ENCODE measurements around the gene C16orf46. TPM values are rescaled to one million over a fixed set of nuclear protein-coding genes. Genes with fewer than 3 reads are reported as not detected.
A peak's percentile ranks its signal among the peaks of the same experiment; 100 is the strongest.

The C16orf46 gene
- total and polyA plus RNA-seq, 2 of the 13 experiments (the other 11 are each of a cell fraction or from before 2014, with no cell fraction given), result 0.38 to 0.55 TPM

GRCh38 chr16:81123092-81123852, 46.2 kb upstream of the C16orf46 start (continued):
- TF ChIP-seq KAT8 (CRISPR knock-in tag; IDR thresholded peaks at IDR 0.05) (no peak), HMG20A (CRISPR knock-in tag; IDR thresholded peaks at IDR 0.05; ENCODE audit: borderline replicate concordance) (peak; percentile 53; the same call in 1 of the 2 replicates), RXRB (CRISPR knock-in tag; IDR thresholded peaks at IDR 0.05; ENCODE audit: borderline replicate concordance) (0 out of 2 replicates have a peak, but pooled peaks have one; percentile 29), CEBPB (IDR thresholded peaks at IDR 0.05; ENCODE audit: borderline replicate concordance, low read depth, low read length) (peak; percentile 99), ZBTB25 (CRISPR knock-in tag; IDR thresholded peaks at IDR 0.05) (peak; percentile 47; the same call in 1 of the 2 replicates), ZNF652 (CRISPR knock-in tag; IDR thresholded peaks at IDR 0.05; ENCODE audit: borderline replicate concordance, low read depth) (peak; percentile 73), ATF4 (CRISPR knock-in tag; IDR thresholded peaks at IDR 0.05) (peak in 1 of 2 experiments; percentile 96; a peak in 3 of 4 replicates), ISL2 (CRISPR knock-in tag; IDR thresholded peaks at IDR 0.05) (no peak), SOX5 (CRISPR knock-in tag; IDR thresholded peaks at IDR 0.05; ENCODE audit: borderline replicate concordance) (0 out of 2 replicates have a peak, but pooled peaks have one; percentile 9), ZMYM3 (CRISPR knock-in tag; IDR thresholded peaks at IDR 0.05) (no peak), GABPA (IDR thresholded peaks at IDR 0.05; ENCODE audit: low read depth, low read length) (no peak), GABPA (CRISPR knock-in tag; IDR thresholded peaks at IDR 0.05; ENCODE audit: low read depth) (no peak), MIER2 (CRISPR knock-in tag; IDR thresholded peaks at IDR 0.05) (no peak), POGK (CRISPR knock-in tag; conservative IDR thresholded peaks at IDR 0.05) (no peak), SMC3 (IDR thresholded peaks at IDR 0.05; ENCODE audit: low read length) (peak; percentile 29; the same call in 1 of the 2 replicates), RCOR2 (CRISPR knock-in tag; IDR thresholded peaks at IDR 0.05) (0 out of 2 replicates have a peak, but pooled peaks have one; percentile 17), TOPORS (CRISPR knock-in tag; IDR thresholded peaks at IDR 0.05) (no peak), MXD1 (CRISPR knock-in tag; IDR thresholded peaks at IDR 0.05) (0 out of 2 replicates have a peak, but pooled peaks have one; percentile 48), RFX5 (IDR thresholded peaks at IDR 0.05; ENCODE audit: low read depth, low read length) (no peak), RAD21 (CRISPR knock-in tag; IDR thresholded peaks at IDR 0.05) (no peak; the same call in 1 of the 2 replicates), ZBTB21 (CRISPR knock-in tag; IDR thresholded peaks at IDR 0.05) (peak; percentile 96), SIN3B (IDR thresholded peaks at IDR 0.05; ENCODE audit: low read length) (no peak), TFE3 (CRISPR knock-in tag; IDR thresholded peaks at IDR 0.05) (peak; percentile 64), GATAD1 (CRISPR knock-in tag; IDR thresholded peaks at IDR 0.05) (no peak)

Measured in HepG2 (cell line).